Renal pelvis (tissue), 4 donors: ENCODE measurements around the gene SVIL. TPM values are rescaled to one million over a fixed set of nuclear protein-coding genes. Genes with fewer than 3 reads are reported as not detected.
"Not testable (repeated sequence)": the region's sequence is repeated elsewhere in the genome, so short reads cannot be mapped to it uniquely, and the experiment has no call there.

Source experiments
- DNase-seq: peaks from one replicate; pipeline ENCODE4 v3.0.0-alpha.2; 2013
- polyA plus RNA-seq, 3 donors: library from polyadenylated mRNA; unstranded; fragments of 120-200 nt; gene quantifications; one replicate each; pipeline ENCODE4 v1.2.1, GENCODE V29; 2013; ENCODE audit not compliant: insufficient read length in 3 of 3

SVIL gene
- polyA plus RNA-seq, 3 donors, result 39.5 to 41.3 (median 40.7) TPM

GRCh38 chr10:29583674-29584073 lies 51.1 kb downstream of the SVIL start:
- DNase-seq, result no peak

DNA sequence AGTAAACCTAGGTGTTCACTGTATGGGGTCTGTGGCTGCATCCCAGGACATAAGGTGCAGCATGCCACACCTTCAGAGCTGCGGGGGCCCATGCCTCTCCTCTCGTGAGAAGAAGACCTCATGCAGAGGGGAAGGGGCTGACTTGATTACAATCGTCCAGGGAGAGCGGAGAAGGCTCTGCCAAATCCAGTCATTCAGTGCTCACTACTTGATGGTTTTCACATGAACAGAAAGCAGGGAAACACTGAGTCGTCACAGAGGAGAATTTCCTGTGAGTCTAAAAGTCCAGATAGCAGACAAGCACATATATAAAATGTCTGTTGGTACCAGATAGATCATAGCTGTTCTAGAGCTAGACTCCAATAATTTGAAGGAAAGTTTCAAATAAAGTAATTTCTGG lies 52.0 kb downstream of the SVIL start:
- not testable (repeated sequence) for DNase-seq

DNA sequence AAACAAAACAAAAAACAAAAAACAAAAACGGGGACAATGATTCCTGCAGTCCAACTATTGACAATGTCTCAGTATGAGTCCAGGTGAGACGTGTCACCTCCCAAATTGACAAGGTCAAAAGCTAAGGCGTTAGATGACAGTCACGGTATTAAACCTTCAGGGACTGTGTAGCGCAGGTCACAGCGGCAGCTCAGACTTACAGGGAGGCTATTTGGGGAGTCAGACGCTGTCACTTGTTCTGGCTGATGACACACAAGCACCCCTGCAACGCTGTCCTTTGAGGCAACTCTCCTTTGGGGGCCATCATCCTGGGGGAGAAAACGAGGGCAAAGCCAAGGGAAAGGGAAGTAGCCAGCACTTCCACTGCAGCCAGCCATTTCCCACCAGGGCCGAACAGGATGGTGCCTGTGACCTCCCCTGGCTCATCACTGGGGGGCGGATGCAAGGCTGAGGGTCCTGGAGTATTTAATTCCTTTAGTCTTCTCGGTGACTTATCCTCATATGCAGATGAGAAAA lies 55.3 kb downstream of the SVIL start:
- DNase-seq, result no peak

- DNase-seq, result no peak
These were observed 56.3 kb downstream of the SVIL start for GRCh38 chr10:29578457-29578856.

GRCh38 chr10:29576681-29577080 lies 58.1 kb downstream of the SVIL start:
- DNase-seq, result no peak

DNA sequence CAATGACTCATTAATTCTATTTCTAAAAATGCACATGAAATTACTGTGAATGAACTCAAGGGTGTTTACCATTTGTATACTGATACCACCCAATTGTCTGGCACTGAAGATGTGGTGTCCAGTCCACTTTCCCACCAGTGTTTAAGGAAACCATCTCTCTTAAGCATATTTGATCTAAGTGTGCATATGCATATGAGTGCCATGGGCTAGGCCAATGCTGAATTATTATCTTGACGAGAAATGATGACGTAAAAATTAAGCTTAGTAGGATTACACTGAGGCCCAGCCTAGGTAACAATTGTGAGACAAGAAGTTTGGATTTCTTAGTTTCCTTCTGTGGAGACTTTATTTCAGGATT lies 59.7 kb downstream of the SVIL start:
- no peak for DNase-seq

GRCh38 chr10:29574212-29575097 lies 60.3 kb downstream of the SVIL start:
- not testable (repeated sequence) for DNase-seq

DNA sequence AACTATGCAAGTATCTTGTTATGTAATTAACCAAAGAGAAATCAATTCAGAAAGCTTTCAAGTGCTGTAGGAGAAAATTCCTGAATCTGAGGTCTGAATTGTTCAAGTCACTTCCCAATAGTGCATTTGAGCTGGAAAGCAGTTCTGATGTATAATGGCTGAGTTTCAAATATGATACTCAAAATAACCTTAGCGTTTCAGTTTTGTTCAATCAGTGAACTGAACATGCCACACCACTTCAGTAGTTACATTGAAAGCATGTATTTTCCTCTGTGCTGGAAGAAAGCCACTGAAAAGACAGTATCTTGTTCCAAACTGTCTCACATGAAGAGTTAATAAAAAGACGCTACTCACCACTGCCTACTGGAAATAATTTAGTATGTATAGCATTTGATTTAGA lies 64.5 kb downstream of the SVIL start:
- not testable (repeated sequence) for DNase-seq

- DNase-seq, result no peak
These were observed 65.0 kb downstream of the SVIL start for GRCh38 chr10:29569795-29570194.

DNA sequence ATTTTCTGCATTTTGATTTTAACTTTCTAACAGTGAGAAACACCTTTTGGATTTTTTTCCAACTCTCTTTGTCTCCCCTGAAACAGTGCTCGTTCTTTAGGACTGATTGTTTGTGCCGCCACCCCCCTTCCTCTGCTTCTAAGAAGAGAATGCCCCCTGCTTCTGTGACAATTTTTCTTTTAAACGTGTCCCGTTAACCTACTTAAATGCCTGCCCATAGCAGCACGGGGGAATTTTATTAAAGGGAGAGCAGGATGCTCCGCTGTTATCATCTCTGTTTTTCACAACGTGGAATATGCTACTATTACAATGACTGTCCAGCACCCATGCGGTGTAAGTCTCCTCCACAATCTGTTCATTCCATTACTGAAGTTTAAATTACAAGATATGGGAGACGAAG lies 67.8 kb downstream of the SVIL start:
- no peak for DNase-seq

GRCh38 chr10:29566209-29566608 lies 68.6 kb downstream of the SVIL start:
- DNase-seq, result not testable (repeated sequence)

DNA sequence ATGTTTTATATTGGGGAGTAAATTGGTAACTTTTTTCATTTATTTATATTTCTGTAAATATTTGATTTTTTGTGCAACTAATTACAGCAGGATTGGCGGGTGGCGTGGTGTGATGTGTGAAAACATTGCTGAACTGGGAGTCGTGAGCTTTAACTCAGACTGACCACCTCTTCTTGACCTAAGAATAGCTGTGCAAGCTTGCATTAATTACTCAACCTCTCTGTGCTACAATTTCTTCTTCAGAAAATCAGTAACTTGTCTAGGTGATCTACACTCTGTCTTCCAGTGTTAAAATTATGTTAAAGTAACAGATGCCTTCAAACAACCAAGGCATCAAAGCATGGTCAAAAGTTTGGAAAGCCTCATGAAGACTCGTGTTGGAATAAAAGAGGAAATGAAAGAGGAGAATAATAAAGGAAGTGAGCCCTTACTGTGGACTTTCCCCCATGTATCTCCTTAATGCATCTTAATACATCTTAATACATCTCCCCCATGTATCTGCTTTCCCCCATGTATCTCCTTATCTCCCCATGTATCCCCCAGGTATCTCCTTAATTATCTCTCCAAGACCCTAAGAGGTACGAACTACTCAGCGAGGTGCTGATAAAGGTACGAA lies 71.2 kb downstream of the SVIL start:
- DNase-seq, result no peak

- not testable (repeated sequence) for DNase-seq
These were observed 71.8 kb downstream of the SVIL start for GRCh38 chr10:29563006-29563405.

GRCh38 chr10:29559996-29560395 lies 74.8 kb downstream of the SVIL start:
- peak; percentile 31 for DNase-seq

DNA sequence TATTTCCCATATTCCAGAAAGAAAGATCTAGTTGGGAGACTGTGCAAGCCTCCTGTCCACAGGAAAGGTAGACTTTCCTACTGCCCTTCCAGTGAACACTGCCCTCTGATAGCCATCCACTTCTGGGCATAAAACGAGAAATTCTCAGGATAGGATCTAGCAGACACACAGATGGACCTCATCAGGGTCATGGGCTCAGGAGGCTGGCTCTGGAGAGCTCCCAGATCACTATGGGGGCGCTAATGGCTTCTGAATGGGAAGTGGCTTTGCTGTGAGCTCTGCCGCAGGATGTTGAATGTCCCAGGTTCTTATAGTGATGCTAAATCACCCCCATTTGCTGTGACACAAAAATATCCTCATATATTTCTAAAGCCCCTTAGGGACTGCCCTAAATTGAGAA lies 77.1 kb downstream of the SVIL start:
- DNase-seq, result no peak

DNA sequence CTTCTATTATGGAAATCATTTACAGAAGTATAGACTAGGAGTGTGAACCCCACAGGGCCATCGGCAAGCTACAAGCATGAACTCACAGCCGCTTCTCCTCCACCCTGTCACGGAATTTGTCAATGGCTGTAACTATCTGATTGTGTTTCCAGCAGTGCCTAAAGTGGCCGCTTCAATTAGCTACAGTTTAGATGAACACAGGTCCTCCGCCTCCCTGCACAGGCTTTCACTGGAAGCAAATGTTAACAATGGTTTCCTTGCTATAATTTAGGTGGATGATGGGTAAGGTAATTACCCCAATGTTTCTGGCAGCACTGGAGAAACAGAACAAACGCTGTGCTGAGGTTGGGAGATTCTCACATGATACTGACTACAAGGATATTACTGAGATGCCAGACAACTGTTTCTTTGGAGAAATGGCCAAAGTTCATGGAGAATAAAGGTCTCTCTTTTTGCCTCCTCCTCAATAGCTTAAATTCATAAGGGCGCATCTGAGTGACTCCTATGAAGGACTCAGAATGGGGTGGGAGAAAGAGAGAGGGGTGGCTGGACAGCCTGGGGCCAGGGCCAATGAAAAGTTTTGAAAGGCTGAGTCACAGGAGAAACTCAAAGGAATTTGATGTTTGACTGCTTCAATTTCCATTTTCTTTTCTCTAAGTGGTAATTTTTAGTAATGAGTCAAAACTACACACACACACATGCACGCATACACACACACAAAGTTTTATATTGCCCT lies 78.9 kb downstream of the SVIL start:
- no peak for DNase-seq

DNA sequence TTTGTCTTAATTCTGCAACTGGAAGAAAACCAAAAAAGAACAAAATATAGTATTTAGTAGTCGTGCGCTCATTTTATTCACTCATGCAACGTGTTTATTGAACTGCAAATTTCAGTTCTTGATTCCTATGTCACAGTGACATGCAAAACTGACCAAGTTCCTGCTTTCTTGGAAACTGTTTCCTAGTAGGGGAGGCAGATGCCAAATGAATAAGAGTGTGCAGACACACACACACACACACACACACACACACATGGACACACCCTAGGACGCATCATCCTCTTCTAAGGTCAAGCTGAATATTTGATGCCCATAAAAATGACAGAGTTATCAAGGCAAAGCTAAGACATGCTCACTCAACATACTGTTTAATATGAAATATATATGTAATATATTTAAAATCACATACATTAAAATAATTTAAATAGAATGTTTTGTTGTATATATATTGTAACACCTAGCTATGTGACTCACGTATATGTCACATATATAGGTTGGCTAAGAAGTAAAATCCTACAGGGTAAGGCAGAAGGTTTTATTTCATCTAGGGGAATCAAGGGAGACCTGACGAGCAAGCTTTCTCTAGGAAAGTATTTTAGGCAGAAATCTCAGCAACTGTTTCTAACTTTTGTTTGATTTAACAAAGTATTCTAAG lies 79.6 kb downstream of the SVIL start:
- DNase-seq, result no peak

DNA sequence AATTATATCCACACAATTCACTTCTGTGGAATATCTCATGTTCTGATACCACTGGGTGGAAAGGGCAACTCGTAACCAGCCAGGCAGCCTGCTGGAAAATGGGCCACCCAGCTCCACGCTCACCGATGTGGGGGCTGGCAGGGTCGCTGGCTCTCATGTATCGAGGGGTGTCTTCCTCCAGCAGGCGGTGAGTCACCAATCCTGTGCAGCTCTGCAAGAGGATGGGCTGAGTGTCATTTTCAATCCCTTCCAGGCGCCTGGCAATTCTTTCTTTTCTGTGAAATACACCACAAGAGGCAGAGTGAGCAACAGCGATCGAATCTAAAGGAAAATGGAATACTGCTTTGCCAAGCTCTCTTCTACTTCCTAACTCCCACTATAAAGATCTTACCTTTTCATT lies 80.1 kb downstream of the SVIL start:
- no peak for DNase-seq

DNA sequence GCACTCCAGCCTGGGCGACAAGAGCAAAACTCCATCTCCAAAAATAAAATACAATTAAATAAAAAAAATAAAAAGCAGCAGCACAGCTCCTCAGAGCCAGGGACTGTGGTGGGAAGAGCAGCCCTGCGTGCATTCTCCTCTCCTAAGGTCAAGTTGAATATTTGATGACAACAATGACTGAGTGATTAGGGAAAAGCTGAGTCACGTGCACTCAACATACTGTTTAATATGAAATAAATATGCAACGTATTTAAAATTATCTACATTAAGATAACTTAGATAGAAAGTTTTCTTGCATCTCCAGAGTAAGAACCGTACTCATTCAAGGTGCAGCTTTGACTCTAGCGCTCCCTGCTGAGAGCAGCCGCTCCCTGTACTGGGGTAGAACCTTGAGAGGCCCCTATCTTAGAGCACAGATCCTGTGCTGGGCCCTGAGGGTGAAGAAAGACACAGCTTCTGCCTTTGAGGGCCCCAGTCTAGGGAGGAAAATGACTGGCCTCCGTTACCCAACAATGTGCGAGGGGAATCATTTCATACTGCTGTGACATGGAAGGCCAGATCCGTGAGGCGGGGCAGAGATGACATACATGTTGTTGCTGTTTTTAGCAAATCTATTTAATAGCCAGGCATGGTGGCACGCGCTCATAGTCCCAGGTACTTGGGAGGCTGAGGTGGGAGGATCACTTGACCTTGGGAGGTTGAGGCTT lies 81.1 kb downstream of the SVIL start:
- no peak for DNase-seq

DNA sequence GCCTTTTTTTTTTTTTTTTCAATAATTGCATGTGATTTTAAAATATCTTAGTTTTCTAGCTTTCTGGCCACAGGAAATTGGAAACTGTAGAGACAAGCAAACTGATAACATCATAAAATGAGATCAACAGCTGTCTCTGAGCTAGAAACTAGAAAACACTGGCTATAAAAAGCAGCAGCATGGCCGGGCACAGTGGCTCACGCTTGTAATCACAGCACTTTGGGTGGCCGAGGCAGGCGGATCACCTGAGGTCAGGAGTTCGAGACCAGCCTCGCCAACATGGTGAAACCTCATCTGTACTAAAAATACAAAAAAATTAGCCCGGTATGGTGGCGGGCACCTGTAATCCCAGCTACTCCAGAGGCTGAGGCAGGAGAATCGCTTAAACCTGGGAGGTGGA lies 81.7 kb downstream of the SVIL start:
- DNase-seq, result not testable (repeated sequence)

GRCh38 chr10:29549493-29549892 lies 85.3 kb downstream of the SVIL start:
- DNase-seq, result not testable (repeated sequence)
